GM12874 (cell line): Measurements from ENCODE around the gene MRM1.

Experiments
- TF ChIP-seq, protein P1 (sequence below): IDR thresholded peaks from 2 replicates; pipeline ENCODE4 v1.5.1; 2011; ENCODE audit warnings: low read depth, mild to moderate bottlenecking, control low read depth, low read length, moderate library complexity; ENCODE audit not compliant: insufficient read depth

MRM1 gene

GRCh38 chr17:36586138-36586537, 15.2 kb upstream of the MRM1 start:
- TF ChIP-seq, protein P1, sequence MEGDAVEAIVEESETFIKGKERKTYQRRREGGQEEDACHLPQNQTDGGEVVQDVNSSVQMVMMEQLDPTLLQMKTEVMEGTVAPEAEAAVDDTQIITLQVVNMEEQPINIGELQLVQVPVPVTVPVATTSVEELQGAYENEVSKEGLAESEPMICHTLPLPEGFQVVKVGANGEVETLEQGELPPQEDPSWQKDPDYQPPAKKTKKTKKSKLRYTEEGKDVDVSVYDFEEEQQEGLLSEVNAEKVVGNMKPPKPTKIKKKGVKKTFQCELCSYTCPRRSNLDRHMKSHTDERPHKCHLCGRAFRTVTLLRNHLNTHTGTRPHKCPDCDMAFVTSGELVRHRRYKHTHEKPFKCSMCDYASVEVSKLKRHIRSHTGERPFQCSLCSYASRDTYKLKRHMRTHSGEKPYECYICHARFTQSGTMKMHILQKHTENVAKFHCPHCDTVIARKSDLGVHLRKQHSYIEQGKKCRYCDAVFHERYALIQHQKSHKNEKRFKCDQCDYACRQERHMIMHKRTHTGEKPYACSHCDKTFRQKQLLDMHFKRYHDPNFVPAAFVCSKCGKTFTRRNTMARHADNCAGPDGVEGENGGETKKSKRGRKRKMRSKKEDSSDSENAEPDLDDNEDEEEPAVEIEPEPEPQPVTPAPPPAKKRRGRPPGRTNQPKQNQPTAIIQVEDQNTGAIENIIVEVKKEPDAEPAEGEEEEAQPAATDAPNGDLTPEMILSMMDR: no peak

- TF ChIP-seq, protein P1: no peak
These were observed 11.3 kb upstream of the MRM1 start for GRCh38 chr17:36590082-36590481.

- TF ChIP-seq, protein P1: no peak
These were observed 9.7 kb upstream of the MRM1 start, which contains the start of gene DHRS11 for GRCh38 chr17:36591434-36592315. TSS of gene DHRS11 (plus strand) at chr17:36591879. CDS start at chr17:36592010, 131 bp downstream.

- TF ChIP-seq, protein P1: no peak
These were observed 9.1 kb upstream of the MRM1 start for GRCh38 chr17:36592316-36592715.

GRCh38 chr17:36592716-36593321, 8.6 kb upstream of the MRM1 start:
- TF ChIP-seq, protein P1: no peak

DNA sequence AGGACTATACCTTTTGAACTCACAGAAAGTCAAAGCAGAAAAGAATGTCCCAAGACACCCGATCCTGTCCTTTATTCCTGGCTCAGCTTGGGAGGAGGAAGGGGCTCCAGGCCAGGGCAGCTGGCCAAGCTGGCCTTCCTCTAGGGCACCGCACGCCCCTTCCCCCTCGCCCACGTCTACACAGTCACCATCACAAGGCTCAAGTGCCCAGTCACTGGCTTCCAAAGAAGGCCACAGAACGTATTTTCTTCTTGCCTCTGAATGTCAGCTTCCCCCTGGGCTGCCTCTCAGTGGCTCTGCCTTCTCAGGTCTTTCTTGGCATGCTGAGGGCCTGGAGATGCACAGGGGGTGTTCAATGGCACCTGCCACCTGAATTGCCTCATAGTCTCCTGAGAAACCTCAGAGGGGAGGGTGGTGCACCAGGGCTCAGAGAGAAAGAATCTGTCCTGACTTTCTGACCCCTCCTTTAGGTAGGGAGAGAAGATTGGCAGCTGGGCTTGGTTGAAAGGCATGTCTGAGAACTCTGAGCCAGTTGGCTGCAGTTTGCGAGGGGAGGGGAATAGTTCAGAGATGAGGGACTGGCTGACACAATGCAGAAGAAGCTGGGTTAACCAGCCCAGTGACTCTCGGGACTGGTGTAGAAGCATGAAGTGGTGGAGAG, 7.6 kb upstream of the MRM1 start:
- TF ChIP-seq, protein P1: no peak
